D721Med (cell line): ENCODE measurements around the gene OR14I1.

Experiments used
- DNase-seq: peaks from one replicate; pipeline ENCODE4 v3.0.0; 2011; ENCODE audit warnings: low spot score; ENCODE audit not compliant: insufficient read length
- FAIRE-seq: peaks from 2 replicates; lab custom pipeline; 2011; peaks lifted over from hg19 to GRCh38; lab: Jason Lieb, UNC
- CTCF ChIP-seq: IDR thresholded peaks from 2 replicates; pipeline ENCODE4 v1.5.1; 2012; ENCODE audit warnings: mild to moderate bottlenecking, control low read depth; ENCODE audit not compliant: insufficient read depth; ENCODE audit errors: missing control alignments

The OR14I1 gene

GRCh38 chr1:248737457-248737856 lies 34.9 kb upstream of the OR14I1 start:
- FAIRE-seq (no peak), DNase-seq (no peak)
- no peak for TF ChIP-seq CTCF

GRCh38 chr1:248736977-248737376 lies 34.4 kb upstream of the OR14I1 start:
- FAIRE-seq (no peak), DNase-seq (no peak)
- TF ChIP-seq CTCF: no peak

- DNase-seq (no peak), FAIRE-seq (no peak)
- no peak for TF ChIP-seq CTCF
These were observed 31.0 kb upstream of the OR14I1 start for GRCh38 chr1:248733566-248733965.

GRCh38 chr1:248730507-248731335 lies 28.2 kb upstream of the OR14I1 start:
- no peak for FAIRE-seq
- no peak for DNase-seq
- no peak for TF ChIP-seq CTCF

- no peak for TF ChIP-seq CTCF
- DNase-seq (no peak), FAIRE-seq (no peak)
These were observed 11.7 kb upstream of the OR14I1 start for GRCh38 chr1:248714248-248714647.

- TF ChIP-seq CTCF: no peak
- FAIRE-seq (no peak), DNase-seq (no peak)
These were observed 7.8 kb upstream of the OR14I1 start for GRCh38 chr1:248710305-248710900.

GRCh38 chr1:248704606-248705005 lies 2.0 kb upstream of the OR14I1 start:
- DNase-seq (no peak), FAIRE-seq (no peak)

More at GRCh38 chr1:248704606-248705005, 2.0 kb upstream of the OR14I1 start:
- no peak for TF ChIP-seq CTCF
